Fibroblast of lung (primary cell): ENCODE results near the gene ZC3H8. TPM values are rescaled to one million over a fixed set of nuclear protein-coding genes. Genes with fewer than 3 reads are reported as not detected.

ENCODE experiments used
- DNase-seq, 2 donors: peaks; one replicate each; pipeline versions ENCODE4 v3.0.0 to v3.0.0-alpha.2; 2010; ENCODE audit warnings: low read depth in 2 of 2
- H2AFZ ChIP-seq: 2 replicates; pipeline ENCODE4 v1.5.1; 2012; ENCODE audit warnings: low read length, control low read depth, inconsistent platforms
- H3K27ac ChIP-seq: 2 replicates; pipeline ENCODE4 v1.5.1; 2011; ENCODE audit warnings: low read length, control low read depth; ENCODE audit not compliant: insufficient read depth
- H3K27me3 ChIP-seq: 2 replicates; pipeline ENCODE4 v1.5.1; 2011; ENCODE audit warnings: mild to moderate bottlenecking, low read length; ENCODE audit not compliant: control insufficient read depth, insufficient read depth
- H3K36me3 ChIP-seq: 2 replicates; pipeline ENCODE4 v1.5.1; 2011; ENCODE audit warnings: low read length; ENCODE audit not compliant: control insufficient read depth, insufficient read depth
- H3K4me1 ChIP-seq: 2 replicates; pipeline ENCODE4 v1.5.1; 2011; ENCODE audit warnings: low read length; ENCODE audit not compliant: control insufficient read depth, insufficient read depth; ENCODE audit errors: extremely low read depth
- H3K4me2 ChIP-seq: 2 replicates; pipeline ENCODE4 v1.5.1; 2011; ENCODE audit warnings: low read length, control low read depth; ENCODE audit not compliant: insufficient read depth; ENCODE audit errors: extremely low read depth
- H3K4me3 ChIP-seq, 4 experiments: fragments of 200-600 bp in 1 of 4; sonication (generic) in 1 of 4; replicated peaks in 1 of 4; 2 replicates each; pipeline ENCODE4 v1.5.1; 2011 to 2016; ENCODE audit warnings: low read length in 4 of 4, low read depth in 3 of 4, mild to moderate bottlenecking in 3 of 4, control low read depth in 2 of 4, inconsistent platforms in 1 of 4, mixed read lengths in 1 of 4; ENCODE audit not compliant: insufficient read depth in 1 of 4; ENCODE audit errors: control extremely low read depth in 1 of 4
- H3K79me2 ChIP-seq: 2 replicates; pipeline ENCODE4 v1.5.1; 2012; ENCODE audit warnings: mild to moderate bottlenecking, low read length, inconsistent platforms; ENCODE audit not compliant: control insufficient read depth, insufficient read depth
- H3K9ac ChIP-seq: 2 replicates; pipeline ENCODE4 v1.5.1; 2011; ENCODE audit warnings: mild to moderate bottlenecking, low read length, control low read depth; ENCODE audit not compliant: insufficient read depth
- H3K9me3 ChIP-seq: 2 replicates; pipeline ENCODE4 v1.5.1; 2012; ENCODE audit warnings: low read depth, low read length; ENCODE audit not compliant: control insufficient read depth, insufficient read depth
- H4K20me1 ChIP-seq: 2 replicates; pipeline ENCODE4 v1.5.1; 2011; ENCODE audit warnings: low read length; ENCODE audit not compliant: control insufficient read depth, insufficient read depth; ENCODE audit errors: extremely low read depth
- CTCF ChIP-seq, 2 donors: IDR thresholded peaks in 1 of 2; conservative IDR thresholded peaks in 1 of 2; 1 replicate in 1 of 2; 2 replicates in 1 of 2; pipeline ENCODE4 v1.5.1; 2011 to 2012; ENCODE audit warnings: low read length in 2 of 2, control low read depth in 1 of 2, inconsistent platforms in 1 of 2, low read depth in 1 of 2, mild to moderate bottlenecking in 1 of 2
- EZH2 ChIP-seq: IDR thresholded peaks from 2 replicates; pipeline ENCODE4 v1.5.1; 2012; ENCODE audit warnings: low read length, control low read depth, mild to moderate bottlenecking; ENCODE audit errors: missing control alignments
- polyA plus RNA-seq, 2 donors: library from polyadenylated mRNA; depleted of rRNA in 1 of 2; stranded (reverse) in 1 of 2; unstranded in 1 of 2; fragments of >200 nt; gene quantifications; 2 replicates each; pipeline ENCODE4 v1.2.1, GENCODE V29; 2011 to 2012; ENCODE audit warnings: missing spikeins in 1 of 2
- total RNA-seq: library from RNA; depleted of rRNA; stranded (reverse); fragments of >200 nt; gene quantifications from 2 replicates; pipeline ENCODE4 v1.2.1, GENCODE V29; 2014

The ZC3H8 gene
- total and polyA plus RNA-seq, 2 donors (not counting 1 experiment from before 2014, with no cell fraction given) = 2.8 to 4.6 TPM

- DNase-seq = no peak
- Histone ChIP-seq H3K9me3 (no peaks in the 10 kb centered on the region), H3K79me2 (no peaks in the 10 kb centered on the region), H3K4me2 (no peak overlapping the region), H3K27me3 (no peaks in the 10 kb centered on the region), H3K4me3 (no peak overlapping the region), H3K36me3 (no peaks in the 10 kb centered on the region), H4K20me1 (no peaks in the 10 kb centered on the region), H3K4me1 (no peaks in the 10 kb centered on the region), H2AFZ (no peak overlapping the region), H3K27ac (no peak overlapping the region), H3K9ac (no peak overlapping the region)
- TF ChIP-seq CTCF (conservative IDR thresholded peaks at IDR 0.05 in 1 of 2, IDR thresholded peaks at IDR 0.05 in 1 of 2; ENCODE audit: low read depth in 1 of 2, low read length in 2 of 2) (no peak), EZH2 (no peak)
Measured at GRCh38 chr2:112220831-112221230, 34.0 kb downstream of the ZC3H8 start.

- Histone ChIP-seq H4K20me1 (no peaks in the 10 kb centered on the region), H3K4me1 (no peaks in the 10 kb centered on the region), H3K4me3 (no peak overlapping the region), H3K9ac (no peak overlapping the region), H3K4me2 (no peak overlapping the region), H3K27me3 (no peaks in the 10 kb centered on the region), H3K79me2 (no peaks in the 10 kb centered on the region), H3K27ac (no peak overlapping the region), H2AFZ (no peak overlapping the region), H3K36me3 (no peaks in the 10 kb centered on the region), H3K9me3 (no peaks in the 10 kb centered on the region)
- TF ChIP-seq EZH2 = no peak
- TF ChIP-seq CTCF (conservative IDR thresholded peaks at IDR 0.05 in 1 of 2, IDR thresholded peaks at IDR 0.05 in 1 of 2; ENCODE audit: low read depth in 1 of 2, low read length in 2 of 2) = no peak
- no peak for DNase-seq
Measured at GRCh38 chr2:112220186-112220585, 34.7 kb downstream of the ZC3H8 start.

- H3K4me1 ChIP-seq = no peaks in the 10 kb centered on the region
- H2AFZ ChIP-seq = no peak overlapping the region
- DNase-seq = no peak
- no peak for TF ChIP-seq CTCF (conservative IDR thresholded peaks at IDR 0.05 in 1 of 2, IDR thresholded peaks at IDR 0.05 in 1 of 2; ENCODE audit: low read depth in 1 of 2, low read length in 2 of 2)
- no peak for TF ChIP-seq EZH2
- no peaks in the 10 kb centered on the region for H3K36me3 ChIP-seq
- no peaks in the 10 kb centered on the region for H4K20me1 ChIP-seq
- H3K4me3 ChIP-seq = no peak overlapping the region
- H3K4me2 ChIP-seq = no peak overlapping the region
- H3K9ac ChIP-seq = no peak overlapping the region
- H3K27me3 ChIP-seq = no peaks in the 10 kb centered on the region
- H3K79me2 ChIP-seq = no peaks in the 10 kb centered on the region
- H3K27ac ChIP-seq = no peak overlapping the region
- H3K9me3 ChIP-seq = no peaks in the 10 kb centered on the region
Measured at GRCh38 chr2:112217854-112218253, 37.0 kb downstream of the ZC3H8 start.
